ENCODE data around the gene NFYB.

DNA sequence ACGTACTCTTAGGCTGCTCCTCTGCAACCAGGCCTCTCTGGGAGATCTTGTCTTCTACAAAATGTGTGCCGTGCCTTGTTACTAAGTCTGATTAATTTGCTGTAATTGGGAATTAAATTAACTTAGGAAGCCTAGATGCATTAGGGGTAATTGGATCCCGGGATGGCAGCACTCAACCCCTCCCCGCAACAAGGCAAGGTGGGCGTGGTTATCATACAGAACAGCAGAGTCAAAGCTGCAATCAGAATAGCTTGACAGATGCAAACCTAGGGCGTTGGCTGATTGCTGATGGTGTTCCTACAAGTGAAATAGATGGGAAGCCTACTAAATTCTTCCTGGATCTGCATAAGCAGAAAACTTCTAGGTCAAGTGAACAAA, 34.5 kb upstream of the NFYB start:
- TF ChIP-seq, protein P1, sequence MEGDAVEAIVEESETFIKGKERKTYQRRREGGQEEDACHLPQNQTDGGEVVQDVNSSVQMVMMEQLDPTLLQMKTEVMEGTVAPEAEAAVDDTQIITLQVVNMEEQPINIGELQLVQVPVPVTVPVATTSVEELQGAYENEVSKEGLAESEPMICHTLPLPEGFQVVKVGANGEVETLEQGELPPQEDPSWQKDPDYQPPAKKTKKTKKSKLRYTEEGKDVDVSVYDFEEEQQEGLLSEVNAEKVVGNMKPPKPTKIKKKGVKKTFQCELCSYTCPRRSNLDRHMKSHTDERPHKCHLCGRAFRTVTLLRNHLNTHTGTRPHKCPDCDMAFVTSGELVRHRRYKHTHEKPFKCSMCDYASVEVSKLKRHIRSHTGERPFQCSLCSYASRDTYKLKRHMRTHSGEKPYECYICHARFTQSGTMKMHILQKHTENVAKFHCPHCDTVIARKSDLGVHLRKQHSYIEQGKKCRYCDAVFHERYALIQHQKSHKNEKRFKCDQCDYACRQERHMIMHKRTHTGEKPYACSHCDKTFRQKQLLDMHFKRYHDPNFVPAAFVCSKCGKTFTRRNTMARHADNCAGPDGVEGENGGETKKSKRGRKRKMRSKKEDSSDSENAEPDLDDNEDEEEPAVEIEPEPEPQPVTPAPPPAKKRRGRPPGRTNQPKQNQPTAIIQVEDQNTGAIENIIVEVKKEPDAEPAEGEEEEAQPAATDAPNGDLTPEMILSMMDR (IDR thresholded peaks at IDR 0.05): no peak
- TF ChIP-seq POLR2A (IDR thresholded peaks at IDR 0.05): no peak
